RPMI7951 (cell line): ENCODE results near the gene FGR. TPM values are rescaled to one million over a fixed set of nuclear protein-coding genes. Genes with fewer than 3 reads are reported as not detected.

Experiments used
- DNase-seq: peaks from one replicate; pipeline ENCODE4 v3.0.0-alpha.2; 2012; ENCODE audit warnings: low read depth
- total RNA-seq: library from RNA; depleted of rRNA; stranded (reverse); fragments of >200 nt; shearing (Covaris generic); gene quantifications from 2 replicates; pipeline ENCODE4 v1.2.3, GENCODE V29; 2014

FGR gene
- total RNA-seq, 1 experiment from 2014 or later = not detected

DNA sequence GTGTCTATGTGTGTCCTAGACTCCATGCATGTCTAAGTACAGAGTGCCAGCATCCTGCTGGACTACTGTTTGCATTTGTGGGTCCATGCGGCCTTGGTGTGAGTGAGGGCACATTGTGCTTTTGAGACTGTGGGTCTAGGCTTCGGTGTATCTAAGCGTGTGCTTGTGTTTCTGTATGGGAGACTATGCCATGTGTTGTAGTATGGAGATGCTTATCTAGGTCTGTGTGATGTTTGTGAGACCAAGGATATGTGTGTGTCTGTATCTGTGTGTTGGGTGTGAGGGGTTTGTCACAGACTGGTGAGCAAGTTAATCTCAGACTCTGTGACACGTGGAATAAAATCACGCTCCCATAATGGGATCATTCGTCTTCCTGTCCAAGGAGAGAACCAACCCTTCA lies 45.5 kb downstream of the FGR start:
- DNase-seq = no peak

DNA sequence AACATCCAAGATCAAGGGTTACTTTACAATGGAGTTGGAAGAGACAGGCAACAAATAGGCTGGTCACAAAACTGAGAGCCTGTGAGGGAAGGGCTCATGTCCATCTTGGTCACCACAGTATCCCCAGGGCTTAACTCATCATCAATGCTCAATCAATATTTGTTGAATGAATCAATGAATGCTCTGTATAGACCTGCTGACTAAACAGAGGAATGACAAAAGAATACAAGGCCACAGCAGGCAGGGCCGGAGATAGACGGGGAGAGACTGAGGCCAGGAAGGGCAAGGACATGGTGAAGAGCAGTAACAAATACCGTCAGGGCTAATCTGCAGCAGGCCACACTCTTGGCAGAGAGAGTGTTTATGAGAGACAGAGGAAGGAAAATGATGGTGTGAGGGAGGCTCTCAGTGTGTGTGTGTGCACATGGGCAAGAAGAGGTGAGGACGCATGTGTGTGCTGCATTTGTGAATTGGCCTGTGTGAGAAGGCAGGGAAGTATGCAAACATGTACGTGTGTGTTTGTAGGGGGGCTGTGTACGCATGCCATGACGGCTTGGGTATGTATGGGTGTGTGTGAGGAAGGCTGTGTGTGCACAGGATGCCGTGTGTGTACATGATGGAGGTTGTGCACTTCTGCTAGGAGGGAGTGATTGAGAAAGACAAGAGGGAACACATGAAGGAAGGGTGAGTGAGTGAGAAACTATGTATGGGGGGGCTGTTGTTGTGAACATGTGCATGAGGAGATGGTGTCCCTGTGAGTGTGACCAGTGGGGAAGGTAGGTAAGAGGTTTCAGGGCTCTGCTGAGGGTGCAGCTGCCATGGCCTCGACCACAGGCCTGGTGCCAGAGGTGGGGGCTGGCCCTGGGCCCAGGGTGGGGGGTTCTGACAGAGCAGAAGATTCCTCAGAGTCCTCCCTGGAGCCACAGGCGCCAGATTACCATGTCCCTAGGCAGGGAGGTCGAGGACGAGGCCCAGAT lies 46.4 kb downstream of the FGR start:
- DNase-seq = no peak

DNA sequence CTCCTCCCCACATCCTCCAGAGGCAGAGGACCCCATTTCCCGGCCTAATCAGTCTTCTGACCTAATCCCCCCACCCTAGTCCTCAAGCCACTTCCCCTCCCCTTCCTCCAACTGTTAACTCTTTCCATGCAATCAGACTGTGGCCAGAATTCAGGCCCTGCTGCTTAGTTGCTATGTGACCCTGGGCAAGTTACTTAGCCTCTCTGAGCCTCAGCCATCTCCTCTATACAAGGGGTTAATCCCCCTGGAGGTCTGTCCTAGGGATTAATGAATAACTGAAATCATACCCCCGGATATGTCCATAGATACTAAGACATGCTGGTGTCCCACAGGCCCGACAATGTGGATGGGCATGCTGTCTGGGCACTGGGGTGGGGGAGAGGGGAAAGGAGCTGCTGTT lies 49.3 kb downstream of the FGR start:
- no peak for DNase-seq

DNA sequence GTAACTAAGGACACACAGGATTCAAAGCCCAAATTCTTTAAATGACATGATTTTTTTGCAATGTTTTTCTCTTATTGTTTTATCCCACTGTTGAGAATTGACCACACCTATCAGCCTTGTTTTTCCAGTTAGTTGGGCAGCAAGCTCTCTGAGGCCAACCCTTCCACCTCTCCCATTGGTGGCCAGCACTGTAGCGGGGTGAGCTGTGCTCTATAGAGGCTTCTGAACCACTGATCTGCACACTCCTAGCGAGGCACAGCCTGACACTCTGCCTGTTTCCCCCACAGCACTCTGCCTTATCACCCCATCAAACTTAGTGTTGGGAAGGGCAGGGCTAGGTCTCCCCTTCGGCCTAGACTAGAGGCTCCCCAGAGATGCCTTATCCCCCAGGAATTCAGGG lies 50.5 kb downstream of the FGR start:
- DNase-seq = no peak

DNA sequence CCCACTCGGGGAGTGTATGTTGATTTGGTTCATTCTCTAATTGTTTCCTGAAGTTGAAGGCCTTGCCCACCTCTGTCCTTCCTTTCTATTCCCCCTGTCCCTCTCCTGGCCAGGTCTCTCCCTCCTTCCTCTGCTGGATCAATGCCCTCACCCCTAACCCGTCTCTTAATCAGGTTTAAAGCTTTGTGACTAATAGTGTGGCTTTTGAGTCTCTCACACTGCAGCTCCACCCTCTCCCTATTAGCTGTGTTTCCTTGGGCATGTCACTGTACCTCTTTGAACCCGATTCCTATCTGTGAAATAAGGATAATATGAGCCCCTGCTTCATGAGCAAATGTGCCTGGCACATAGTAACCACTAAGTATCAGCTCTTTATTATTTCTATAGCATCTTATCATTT lies 51.5 kb downstream of the FGR start:
- no peak for DNase-seq

DNA sequence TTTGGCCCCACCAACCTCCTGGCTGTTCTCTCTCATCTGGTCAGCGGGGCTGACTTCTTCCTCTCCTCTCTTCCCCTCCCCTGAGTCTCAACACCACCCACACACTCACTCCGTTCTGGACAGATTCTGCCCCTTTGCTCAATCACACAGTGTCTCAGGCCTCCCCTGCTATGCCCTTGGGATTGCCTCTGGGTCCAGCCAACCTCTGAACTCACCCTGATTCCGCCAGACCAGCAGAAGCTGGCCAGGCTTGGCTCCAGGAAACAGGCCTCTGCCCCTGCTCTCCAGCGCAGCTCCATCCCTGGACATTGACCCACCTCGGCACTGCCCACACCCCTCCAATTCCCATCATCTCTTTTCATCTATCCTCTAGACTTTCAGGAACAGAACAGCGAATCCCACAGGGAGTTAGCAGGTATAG lies 53.2 kb downstream of the FGR start:
- DNase-seq = no peak

DNA sequence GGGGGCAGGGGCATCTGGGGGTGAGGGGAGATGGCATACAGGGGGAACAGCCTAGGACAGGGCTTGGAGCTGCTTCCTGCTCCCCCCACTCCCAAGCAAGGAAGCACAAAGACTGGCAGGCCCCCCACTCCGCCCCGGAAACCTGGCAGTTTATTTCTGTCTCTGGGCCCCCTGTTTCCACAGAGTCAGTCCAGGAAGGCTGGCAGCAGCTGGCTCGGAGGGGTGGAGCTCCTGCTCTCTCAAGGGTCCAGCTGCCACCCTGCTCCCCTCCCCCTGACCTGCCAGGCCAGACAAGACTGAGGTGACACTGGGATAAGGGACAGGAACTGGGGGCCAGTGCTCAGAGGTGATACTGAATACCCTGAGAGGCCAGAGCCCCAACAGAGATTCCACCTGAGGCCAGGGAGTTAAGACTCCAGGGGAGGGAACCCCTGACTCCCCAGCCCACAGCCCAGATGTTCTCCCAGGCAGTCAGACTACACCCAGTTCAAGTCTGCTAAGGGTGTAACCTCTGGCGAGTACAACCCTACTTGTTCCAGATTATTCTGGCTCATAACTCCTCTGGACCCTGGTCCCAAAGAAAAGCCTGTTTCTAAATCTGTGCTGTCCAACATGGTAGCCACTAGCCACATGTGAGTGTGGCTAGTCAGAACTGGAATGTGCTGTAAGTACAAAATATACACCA lies 57.3 kb downstream of the FGR start:
- no peak for DNase-seq

DNA sequence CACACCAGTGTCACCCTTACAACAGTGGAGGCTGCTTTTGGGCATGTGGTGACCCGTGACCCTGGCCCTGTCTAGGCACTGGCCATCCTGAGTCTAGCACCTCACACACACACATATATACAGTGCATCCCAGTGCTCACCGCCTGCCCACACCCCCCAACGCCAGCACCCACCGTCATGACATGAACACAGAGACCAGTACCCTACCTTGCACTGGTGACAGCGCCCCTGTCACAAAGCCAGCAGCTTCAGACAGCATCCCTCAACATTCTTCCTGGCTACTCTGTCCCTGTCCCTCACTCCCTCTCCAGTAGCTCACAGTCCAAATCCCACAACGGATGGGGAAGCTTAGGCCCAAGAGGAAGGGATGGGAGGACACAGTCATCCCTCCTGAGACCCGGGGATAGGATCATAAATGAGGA lies 58.2 kb downstream of the FGR start:
- no peak for DNase-seq

DNA sequence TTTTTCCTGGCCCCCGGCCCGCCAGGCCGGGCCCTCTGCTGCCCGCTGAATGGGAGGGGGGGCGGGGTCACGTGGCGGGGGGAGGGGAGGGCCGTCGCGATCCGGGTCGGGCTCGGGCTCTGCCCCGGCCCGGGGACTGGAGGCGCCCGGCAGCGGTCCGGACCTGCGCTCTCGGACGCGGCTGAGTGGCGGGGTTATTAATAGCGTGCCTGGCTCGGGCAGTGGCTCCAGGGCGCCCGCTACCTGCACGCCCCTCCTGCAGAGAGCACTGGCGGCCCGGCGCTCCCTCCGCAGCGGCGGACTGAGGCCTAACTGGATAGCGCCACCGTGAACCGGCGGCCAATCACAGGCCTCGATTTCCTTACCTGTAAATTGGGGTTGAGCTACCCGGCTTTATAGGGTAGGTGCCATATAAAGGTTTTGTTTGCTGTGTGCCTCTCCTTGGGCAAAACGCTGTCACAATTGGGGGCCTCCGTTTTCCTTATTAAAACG lies 59.1 kb downstream of the FGR start:
- peak; percentile 28 for DNase-seq

DNA sequence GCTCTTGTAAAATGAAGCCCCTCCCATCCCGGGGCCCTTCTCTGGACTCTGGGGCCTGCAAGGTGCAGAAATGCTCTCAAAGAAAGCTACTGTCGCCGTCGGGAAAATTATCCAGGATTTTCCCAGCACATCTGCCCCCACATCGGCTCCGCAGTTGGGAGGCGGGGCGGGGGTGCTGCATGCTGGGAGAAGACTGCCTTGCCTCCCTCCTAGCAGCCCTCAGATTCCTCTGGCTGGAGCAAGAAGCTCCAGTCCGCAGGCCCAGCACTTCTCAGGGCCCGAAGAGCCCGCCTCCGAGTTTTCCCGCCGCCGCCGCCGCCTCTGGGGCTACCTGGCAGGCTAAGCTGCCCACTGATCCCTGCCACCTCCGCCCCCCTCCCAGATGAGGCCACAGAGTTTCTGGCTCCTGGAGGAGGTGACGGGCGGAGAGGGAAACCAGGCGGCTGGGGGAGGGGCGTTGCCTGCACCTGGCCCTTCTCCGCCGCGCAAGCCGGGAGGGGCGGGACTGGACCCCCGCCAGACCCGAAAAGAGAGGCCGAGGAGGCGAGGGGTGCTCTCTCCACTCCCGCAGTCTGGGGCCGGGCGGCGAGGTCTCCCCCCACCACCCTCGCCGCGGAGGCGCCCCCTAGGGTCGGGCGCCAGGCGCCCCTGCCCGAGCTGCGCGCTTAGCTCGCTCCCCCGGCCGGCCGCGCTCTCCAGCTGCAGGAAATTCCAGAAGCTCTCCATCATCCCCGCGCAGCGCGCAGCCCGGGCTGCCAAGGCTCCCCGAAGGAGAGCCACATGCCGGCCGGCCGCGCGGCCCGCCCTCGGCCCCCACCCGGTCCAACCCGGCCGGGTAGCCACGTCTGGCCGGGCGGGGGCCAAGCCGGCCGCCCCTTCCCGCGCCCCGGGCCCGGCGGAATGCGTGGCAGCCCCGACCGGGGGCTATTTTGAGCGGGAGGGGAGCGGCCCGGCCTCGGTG lies 59.8 kb downstream of the FGR start:
- peak; percentile 63 for DNase-seq

DNA sequence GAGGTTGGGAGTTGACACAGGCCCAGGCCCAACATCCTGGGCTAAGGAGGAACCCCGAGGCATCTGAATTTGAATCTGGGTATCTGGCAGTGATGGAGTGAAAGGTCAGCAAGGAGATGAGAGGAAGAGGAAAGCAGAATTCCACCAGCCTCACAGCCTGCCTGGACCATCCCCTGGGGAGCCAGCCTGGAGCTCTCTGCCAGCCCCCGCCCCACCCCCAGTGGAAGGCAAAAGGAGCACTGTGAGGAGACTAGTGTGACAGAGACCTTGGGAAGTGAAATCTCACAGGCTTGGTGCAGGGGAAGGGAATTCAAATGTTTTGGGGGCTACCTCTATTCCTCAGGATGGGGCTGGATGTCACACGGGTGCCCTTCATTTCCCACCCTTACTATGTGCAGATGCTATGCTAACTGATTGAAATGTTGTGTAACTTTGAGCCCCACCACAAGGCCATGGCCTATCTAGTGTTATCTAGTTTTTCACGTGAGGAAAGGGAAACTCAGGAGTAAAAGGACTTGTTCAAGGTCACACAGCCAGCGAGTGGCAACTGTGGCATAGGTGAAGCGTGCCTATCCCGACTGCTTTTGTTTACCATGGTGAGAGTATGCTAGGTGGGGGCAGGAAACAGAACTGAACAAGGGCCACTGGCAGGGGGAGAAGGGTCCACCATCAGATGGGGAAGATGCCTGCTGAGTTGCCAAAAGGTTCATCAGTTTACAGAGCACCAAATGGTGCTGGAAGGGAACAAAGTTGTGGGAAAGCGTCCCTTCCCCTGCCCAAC lies 60.8 kb downstream of the FGR start:
- no peak for DNase-seq

DNA sequence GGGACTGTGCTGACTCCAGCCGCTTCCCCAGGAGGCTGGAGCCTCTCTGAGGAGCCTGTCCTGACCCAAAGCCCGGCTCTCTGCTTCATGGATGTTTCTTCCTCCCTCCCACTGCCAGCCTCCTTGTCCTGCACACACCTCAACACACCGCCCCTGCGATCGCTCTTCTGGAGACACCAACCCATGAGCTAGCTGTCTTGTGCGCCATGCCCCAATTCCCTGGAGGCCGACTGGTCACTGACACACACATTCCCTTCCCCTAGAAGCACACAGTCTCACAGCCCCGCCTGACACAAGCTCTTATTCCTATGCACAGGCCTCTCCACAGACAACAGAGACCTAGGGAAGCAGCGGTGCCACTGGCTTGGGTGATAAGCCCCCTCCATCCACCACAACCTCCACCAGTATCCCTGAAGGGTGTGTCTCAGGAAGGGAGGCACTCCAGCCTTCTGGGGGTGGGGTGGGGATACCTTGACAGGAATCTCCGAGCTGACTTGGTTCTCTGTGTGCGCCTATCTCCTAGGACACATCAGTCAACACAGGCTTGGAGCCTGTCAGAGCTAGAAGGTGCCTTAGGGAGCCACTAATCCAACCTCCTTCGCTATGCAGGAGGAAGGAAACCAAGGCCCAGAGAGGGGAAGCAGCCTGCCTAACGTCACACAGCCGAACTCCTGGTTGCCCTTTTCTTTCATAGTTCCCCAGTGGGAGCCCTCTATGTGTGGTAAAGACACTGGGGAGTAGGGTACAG lies 62.1 kb downstream of the FGR start:
- DNase-seq = no peak

DNA sequence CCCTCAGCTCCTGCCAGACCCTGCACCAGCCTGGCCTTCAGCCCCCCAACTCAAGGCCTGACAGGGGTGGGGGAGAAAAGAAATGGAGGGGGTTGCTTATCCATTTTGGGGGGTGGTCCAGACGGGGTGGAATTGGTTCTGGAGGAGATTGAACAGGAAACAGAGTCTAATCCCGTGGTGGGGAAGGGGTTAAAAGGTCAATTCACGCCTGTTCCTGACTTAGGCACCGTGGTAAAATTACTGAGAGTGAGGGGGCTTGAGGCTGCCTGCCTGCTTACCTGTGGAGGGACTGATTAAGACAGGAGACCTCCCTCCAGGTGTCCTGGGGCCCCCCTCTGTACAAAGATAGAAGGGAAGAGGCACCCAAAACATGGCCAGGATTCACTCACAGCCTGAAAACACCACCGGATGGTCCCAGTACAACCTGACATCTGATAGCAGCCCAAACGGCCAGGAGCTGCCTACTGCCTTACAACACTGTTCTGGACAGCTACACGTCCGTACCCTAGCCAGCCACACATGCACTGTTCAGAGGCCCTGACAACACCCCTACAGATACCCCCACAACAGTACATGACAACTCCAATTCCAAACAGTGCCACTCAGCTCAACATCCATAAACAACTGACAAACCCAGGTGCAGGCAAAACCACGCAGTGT lies 62.8 kb downstream of the FGR start:
- DNase-seq = no peak

DNA sequence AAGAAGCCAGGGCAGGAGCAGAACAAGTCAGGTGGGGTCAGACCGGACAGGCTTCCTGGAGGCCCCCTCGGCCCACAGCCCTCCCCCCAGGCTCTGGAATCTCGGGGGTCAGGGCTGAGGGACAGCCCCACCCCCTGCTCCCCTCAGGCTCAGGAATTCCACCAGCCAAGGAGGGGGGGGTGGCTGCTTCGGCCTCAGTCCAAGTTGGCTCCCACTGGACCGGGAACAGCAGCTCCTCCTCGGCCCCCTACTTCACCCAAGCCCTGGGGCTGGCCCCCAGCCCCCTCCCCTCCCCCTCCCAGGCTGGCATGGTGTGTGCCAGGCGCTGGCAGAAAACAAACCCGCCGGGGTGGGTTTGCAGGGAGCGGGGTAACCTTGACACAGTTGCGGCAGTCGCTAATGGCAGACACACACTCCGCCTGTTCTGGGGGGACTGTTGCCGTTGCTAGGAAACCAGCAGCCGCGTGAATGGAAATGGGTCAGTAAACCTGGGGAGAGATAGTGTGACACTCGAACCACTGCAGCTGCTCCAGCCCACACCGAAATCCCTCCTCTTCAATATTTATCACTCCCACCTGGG lies 63.5 kb downstream of the FGR start:
- no peak for DNase-seq

DNA sequence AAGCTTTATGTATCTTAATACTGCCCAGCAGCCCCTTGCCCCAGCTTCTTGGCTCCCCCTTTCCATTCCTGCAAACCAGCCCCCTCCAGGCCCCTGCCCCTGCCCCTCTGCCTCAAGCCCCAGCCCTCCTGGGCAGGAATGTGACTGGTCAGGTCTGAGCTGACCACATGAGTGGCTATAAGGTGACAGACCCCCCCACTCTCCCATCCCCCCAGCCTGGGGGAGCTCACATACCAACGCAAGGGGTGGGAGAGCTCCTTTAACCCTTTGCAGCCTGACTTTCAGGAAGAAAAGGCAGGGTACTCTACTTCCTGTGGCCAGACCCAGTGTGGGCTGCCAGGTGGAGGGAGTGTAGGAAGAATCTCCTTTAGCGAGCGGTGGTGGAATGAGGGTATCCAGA lies 64.2 kb downstream of the FGR start:
- no peak for DNase-seq

DNA sequence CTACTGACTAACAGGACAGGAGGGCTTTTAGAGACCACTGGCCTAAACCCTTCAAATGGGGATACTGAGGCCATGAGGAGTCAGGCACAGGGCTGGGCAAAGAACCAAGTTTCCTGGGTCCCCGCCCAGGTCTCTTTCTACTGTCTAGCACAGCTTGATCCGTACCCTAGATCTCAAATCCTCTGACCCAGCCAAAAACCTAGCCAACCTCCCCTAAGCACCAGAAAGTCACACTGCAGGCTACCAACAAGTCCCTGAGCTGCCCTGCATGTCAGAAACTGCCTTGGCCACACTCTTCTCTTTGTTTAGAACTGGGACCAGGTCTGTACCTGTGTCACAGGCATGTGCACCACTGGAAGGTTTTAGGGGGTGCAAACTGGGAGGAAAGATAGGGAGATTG lies 64.6 kb downstream of the FGR start:
- DNase-seq = no peak

DNA sequence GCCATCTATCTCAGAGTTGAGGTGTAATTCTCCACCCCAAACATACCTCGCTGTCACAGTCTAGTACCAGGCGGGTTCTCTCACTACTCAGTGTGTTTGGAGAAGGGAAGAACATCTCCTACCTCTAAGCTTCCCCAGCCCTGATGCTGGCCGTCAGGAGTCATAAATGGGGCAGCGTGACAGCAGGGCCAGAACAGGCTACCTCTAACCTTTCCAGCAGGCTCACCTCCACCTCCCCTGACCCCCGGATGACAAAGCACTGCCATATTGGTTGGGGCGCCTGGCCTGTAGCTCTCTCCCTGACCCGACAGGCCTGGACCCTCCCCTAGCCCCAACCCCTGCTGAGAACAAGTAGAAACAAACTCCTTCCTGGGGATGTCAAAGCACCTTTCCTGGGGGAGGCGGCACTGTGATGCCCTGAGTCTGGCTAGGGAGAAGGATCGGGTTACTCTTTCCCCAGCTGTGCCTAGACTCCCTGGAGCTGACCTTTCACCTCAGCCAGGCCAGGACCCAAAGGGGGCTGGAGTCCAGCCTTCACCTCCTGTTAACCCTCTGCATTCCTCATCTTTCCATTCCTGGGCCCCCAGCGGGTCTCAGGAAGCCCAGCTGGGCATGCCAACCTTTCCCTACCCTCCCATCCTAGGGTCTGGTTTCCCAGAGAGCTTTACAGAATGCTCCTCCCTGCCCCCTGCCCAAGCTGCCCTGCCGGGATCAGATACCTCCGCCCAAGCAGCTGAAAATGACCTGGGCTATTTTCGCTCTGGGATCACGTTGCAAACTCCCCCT lies 65.3 kb downstream of the FGR start:
- DNase-seq = no peak

DNA sequence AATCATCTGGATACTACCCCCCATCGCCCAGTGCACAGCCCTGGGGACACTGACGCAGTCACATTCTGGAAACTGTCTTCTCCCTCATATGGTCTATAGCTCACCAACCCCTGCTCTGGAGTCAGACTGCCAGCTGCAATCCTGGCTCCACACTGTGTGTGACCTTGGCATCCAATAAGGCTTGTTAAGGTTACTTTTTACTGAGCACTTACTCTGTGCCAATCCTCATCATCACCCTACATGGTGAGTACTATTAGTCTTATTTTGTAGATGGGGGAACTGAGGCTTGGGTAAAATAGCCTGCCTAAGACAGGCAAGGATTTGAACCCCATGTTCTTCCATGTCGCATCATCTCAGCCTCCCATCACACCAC lies 65.9 kb downstream of the FGR start:
- peak; percentile 48 for DNase-seq
